Endothelial cell of umbilical vein (primary cell): ENCODE data around the gene RNGTT.

Experiments used
- EZH2 ChIP-seq: IDR thresholded peaks from 2 replicates; pipeline ENCODE4 v1.6.1; 2012; ENCODE audit warnings: borderline replicate concordance, low read depth, mild to moderate bottlenecking, moderate library complexity, low read length, inconsistent platforms; ENCODE audit not compliant: severe bottlenecking
- JUN ChIP-seq: IDR thresholded peaks from 2 replicates; pipeline ENCODE4 v1.6.1; 2011; ENCODE audit warnings: borderline replicate concordance, low read depth; ENCODE audit not compliant: insufficient read length, insufficient read depth
- MYC ChIP-seq: IDR thresholded peaks from one replicate; pipeline ENCODE4 v1.6.1; 2011; ENCODE audit warnings: mild to moderate bottlenecking, low read depth, low read length
- POLR2A ChIP-seq: IDR thresholded peaks from 2 replicates; pipeline ENCODE4 v1.6.1; 2012; ENCODE audit warnings: low read depth, mild to moderate bottlenecking, control low read depth, low read length
- POLR2AphosphoS5 ChIP-seq: IDR thresholded peaks from 2 replicates; pipeline ENCODE4 v1.6.1; 2012; ENCODE audit warnings: low read depth, mild to moderate bottlenecking, control low read depth, low read length, moderate library complexity; ENCODE audit not compliant: insufficient read depth
- TF ChIP-seq, protein P1 (sequence below), 2 donors: IDR thresholded peaks; 1 replicate in 1 of 2; 2 replicates in 1 of 2; pipeline ENCODE4 v1.5.1; 2011; ENCODE audit warnings: low read length in 2 of 2, mild to moderate bottlenecking in 2 of 2, moderate library complexity in 2 of 2, control low read depth in 1 of 2, inconsistent platforms in 1 of 2, low read depth in 1 of 2; ENCODE audit not compliant: insufficient read depth in 1 of 2; ENCODE audit errors: extremely low read depth in 1 of 2
- TF ChIP-seq, protein P2 (sequence below): IDR thresholded peaks from 2 replicates; pipeline ENCODE4 v1.6.1; 2011; ENCODE audit not compliant: insufficient read depth, insufficient read length

DNA sequence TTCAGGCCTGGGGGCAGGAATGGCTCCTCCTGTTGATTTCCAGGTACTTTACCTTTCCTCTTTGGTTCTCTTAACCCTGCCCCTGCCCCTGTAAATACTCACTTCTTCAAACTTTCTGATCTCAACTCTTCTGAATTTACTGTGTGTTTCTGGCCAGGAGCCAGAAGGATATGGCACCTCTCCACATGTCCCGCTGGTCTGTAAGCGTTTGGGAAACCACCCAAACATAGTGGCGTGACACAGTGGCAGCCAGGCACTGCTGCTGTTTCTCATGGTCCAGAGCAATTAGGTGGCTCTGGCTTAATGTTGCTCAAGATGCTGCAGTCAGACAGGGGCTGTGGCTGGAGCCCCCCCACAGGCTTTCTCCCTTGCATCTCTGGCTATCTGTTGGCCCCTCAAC is 374.5 kb downstream of the RNGTT start:
- TF ChIP-seq, protein P1, sequence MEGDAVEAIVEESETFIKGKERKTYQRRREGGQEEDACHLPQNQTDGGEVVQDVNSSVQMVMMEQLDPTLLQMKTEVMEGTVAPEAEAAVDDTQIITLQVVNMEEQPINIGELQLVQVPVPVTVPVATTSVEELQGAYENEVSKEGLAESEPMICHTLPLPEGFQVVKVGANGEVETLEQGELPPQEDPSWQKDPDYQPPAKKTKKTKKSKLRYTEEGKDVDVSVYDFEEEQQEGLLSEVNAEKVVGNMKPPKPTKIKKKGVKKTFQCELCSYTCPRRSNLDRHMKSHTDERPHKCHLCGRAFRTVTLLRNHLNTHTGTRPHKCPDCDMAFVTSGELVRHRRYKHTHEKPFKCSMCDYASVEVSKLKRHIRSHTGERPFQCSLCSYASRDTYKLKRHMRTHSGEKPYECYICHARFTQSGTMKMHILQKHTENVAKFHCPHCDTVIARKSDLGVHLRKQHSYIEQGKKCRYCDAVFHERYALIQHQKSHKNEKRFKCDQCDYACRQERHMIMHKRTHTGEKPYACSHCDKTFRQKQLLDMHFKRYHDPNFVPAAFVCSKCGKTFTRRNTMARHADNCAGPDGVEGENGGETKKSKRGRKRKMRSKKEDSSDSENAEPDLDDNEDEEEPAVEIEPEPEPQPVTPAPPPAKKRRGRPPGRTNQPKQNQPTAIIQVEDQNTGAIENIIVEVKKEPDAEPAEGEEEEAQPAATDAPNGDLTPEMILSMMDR (IDR thresholded peaks at IDR 0.05; ENCODE audit: extremely low read depth in 1 of 2, insufficient read depth in 1 of 2, low read depth in 1 of 2, low read length in 2 of 2) = no peak
- TF ChIP-seq POLR2AphosphoS5 (no peak), POLR2A (no peak), EZH2 (no peak), MYC (no peak), JUN (no peak)
- TF ChIP-seq, protein P2, sequence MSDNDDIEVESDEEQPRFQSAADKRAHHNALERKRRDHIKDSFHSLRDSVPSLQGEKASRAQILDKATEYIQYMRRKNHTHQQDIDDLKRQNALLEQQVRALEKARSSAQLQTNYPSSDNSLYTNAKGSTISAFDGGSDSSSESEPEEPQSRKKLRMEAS = no peak
